ENCODE data around the gene AFF3.

The AFF3 gene

DNA sequence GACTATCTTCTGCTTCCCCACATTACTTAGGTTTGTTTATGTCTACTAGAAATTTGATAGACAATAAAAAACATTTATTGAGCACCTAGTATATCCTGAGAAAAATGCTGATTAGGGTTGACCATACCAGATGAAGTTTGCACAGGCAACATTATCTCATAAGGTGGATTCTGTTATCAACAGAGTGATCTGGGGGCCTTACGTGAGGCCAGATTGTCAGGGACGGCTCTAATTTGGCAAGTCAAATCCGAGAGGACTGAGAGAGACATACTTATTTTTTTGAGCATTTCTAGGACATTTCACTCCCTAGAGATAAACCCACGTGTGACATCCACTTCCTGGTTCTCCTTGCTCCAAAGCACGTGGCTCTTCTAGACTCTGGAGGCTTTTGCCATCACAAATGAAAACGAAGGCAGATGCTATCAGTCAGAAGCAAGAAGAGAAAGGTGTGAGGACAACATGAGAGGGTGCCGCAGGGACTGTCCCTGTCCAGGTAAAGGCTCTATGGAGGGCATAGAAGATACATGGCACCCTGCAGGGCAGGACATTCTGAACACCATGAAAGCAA is 484.6 kb downstream of the AFF3 start:
- Mint-ChIP-seq H3K4me1 (ENCODE audit: low read depth) (no peaks in the 10 kb centered on the region), H3K4me3 (no peak overlapping the region), H3K36me3 (ENCODE audit: low read depth) (no peaks in the 10 kb centered on the region), H3K9me3 (no peaks in the 10 kb centered on the region), H3K27ac (no peak overlapping the region), H3K27me3 (ENCODE audit: low read depth) (no peaks in the 10 kb centered on the region)
- DNase-seq (ENCODE audit: low spot score): no peak

DNA sequence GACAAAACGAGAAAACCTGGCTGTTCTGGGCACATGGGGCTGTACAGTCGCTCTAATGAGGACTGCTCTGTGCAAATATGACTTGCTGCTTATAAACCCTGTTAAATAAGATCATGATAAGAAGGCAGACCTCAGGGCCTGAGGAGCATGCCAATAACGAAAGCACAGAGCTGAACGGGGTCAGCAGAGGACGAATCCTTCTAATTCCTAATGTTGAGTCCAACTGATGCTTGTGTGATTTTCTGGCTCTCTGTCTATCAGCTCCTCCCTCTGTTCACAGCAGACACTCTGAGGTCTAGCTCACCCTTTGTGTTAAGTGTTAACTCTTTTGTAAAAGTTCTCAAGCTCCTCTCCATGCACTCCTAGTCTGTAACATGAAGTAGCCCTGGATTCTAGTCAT is 485.4 kb downstream of the AFF3 start:
- no peaks in the 10 kb centered on the region for H3K9me3 Mint-ChIP-seq

DNA sequence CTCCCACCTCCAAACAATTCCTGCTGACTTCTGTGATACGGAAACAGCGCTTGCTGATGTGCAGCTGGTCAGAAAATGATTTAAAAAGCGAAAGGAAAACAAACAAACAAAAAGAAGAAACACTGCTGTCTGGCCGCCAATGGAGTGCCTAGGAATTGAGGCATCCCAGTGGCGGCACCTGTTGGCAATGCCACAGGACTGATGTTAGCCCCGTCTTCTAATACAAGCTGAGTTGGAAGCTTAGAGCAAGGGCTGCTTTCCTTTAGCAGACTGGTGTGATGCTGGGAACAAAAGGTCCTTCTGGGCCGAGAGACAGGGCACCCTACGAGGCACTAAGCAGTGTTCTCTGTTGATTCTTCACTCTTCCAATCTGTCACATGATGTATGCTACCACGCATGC is 489.0 kb downstream of the AFF3 start:
- DNase-seq (ENCODE audit: low spot score): no peak
- Mint-ChIP-seq H3K36me3 (ENCODE audit: low read depth) (no peaks in the 10 kb centered on the region), H3K9me3 (no peaks in the 10 kb centered on the region), H3K27me3 (ENCODE audit: low read depth) (no peaks in the 10 kb centered on the region), H3K4me3 (no peak overlapping the region), H3K4me1 (ENCODE audit: low read depth) (no peaks in the 10 kb centered on the region), H3K27ac (no peak overlapping the region)

More for the DNA sequence above, 485.4 kb downstream of the AFF3 start:
- Mint-ChIP-seq H3K27me3 (ENCODE audit: low read depth) (no peaks in the 10 kb centered on the region), H3K27ac (no peak overlapping the region), H3K4me3 (no peak overlapping the region), H3K36me3 (ENCODE audit: low read depth) (no peaks in the 10 kb centered on the region), H3K4me1 (ENCODE audit: low read depth) (no peaks in the 10 kb centered on the region)
- DNase-seq (ENCODE audit: low spot score): no peak

DNA sequence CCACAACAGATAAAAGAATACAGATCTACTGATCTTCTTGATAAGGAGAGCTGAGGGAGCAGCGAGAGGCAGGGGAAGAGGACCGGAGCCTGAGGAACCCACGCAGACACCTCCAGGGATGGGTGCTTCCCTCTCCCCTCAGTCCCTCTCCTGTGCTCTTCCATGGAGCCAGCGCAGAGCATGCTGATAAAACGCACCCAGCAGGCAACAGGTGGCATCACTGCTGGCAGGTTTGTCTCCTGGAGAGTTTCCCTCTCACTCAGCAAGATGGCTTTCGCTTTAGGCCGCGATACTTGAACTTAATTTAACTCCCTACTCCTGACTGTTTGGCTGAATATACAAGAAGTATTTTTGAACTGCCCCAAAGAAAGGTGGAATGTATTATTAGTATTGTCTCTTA is 489.5 kb downstream of the AFF3 start:
- H3K4me1 Mint-ChIP-seq (ENCODE audit: low read depth): no peaks in the 10 kb centered on the region
- no peak overlapping the region for H3K27ac Mint-ChIP-seq
- no peaks in the 10 kb centered on the region for H3K9me3 Mint-ChIP-seq
- H3K4me3 Mint-ChIP-seq: no peak overlapping the region
- H3K36me3 Mint-ChIP-seq (ENCODE audit: low read depth): no peaks in the 10 kb centered on the region
- DNase-seq (ENCODE audit: low spot score): no peak
- no peaks in the 10 kb centered on the region for H3K27me3 Mint-ChIP-seq (ENCODE audit: low read depth)

DNA sequence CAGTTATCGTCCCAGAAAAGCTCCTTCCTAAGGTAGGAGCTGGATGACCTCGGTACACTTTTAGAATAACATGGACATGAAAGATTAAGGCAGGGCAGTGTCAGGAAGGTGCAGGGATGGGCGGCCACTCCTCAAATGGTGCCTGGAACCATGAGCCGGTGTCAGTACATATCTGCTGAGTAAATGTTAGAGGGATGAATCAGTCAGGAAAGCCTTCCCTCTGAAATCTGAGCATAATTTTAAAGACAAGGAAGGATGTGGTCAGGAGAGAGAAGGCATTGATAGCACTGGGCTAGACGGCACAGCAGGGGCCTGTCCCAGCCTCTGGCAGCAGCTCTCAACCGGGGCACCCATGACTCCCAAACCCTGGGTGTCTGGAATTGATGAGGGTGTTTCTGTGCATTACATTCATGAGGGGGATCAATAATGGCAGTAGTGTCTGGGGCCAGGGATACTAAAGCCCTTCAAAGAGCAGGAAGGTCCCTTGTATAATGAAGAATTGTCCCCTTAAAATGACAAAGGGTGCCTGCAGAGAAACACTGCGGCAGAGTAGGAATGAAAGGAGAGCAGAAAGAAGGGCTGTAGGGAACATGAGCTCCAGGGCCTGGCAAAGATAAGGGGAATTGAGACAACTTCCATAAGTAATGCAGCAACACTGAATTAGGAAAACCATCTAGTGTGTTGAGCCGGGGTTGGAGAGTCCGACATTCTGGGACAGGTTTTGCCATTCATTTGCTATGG is 490.3 kb downstream of the AFF3 start:
- no peaks in the 10 kb centered on the region for H3K9me3 Mint-ChIP-seq
- H3K27ac Mint-ChIP-seq: no peak overlapping the region
- H3K36me3 Mint-ChIP-seq (ENCODE audit: low read depth): no peaks in the 10 kb centered on the region
- no peak for DNase-seq (ENCODE audit: low spot score)
- H3K27me3 Mint-ChIP-seq (ENCODE audit: low read depth): no peaks in the 10 kb centered on the region
- H3K4me1 Mint-ChIP-seq (ENCODE audit: low read depth): no peaks in the 10 kb centered on the region
- H3K4me3 Mint-ChIP-seq: no peak overlapping the region

DNA sequence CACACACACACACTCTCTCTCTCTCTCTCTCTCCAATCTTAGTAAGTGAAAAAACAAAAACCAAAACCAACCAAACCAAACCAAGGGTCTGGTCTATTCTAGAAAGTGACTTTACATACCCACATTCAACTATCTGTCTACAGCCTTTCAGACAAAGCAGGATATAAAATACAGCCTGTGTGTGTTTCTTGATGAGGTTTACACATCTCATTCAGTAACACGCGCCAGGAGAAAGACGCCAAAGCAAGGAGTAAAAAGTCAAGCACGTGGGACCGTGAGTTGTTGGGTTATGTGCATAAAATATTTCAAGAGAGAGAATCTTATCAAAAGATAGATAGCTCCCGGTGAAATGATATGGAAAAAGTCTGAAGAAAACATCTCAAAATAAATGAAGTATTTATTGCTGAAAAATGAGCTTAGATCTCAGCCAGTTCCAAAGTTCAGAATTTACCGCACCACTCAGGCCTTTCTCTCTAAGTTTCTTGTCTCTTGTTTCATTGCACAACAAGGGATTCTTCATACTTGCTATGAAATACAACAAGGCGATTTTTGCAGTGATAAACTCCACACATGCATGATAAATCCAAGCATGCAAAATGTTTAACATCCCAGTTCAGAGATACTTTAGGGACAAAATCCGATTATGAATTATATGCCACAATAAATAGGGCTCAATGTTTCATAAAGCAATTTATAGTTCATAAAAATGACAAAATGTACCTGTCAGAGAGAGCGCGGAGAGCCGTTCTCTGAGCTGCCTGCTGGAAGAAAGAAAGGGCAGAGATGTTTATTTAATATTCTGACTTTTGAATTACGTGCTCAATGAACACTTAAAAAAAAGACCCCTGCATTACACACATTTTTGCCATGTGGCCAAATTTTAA is 493.2 kb downstream of the AFF3 start:
- DNase-seq (ENCODE audit: low spot score): no peak
- Mint-ChIP-seq H3K27me3 (ENCODE audit: low read depth) (no peaks in the 10 kb centered on the region), H3K4me1 (ENCODE audit: low read depth) (no peaks in the 10 kb centered on the region), H3K27ac (no peak overlapping the region), H3K36me3 (ENCODE audit: low read depth) (no peaks in the 10 kb centered on the region), H3K4me3 (no peak overlapping the region), H3K9me3 (no peaks in the 10 kb centered on the region)

DNA sequence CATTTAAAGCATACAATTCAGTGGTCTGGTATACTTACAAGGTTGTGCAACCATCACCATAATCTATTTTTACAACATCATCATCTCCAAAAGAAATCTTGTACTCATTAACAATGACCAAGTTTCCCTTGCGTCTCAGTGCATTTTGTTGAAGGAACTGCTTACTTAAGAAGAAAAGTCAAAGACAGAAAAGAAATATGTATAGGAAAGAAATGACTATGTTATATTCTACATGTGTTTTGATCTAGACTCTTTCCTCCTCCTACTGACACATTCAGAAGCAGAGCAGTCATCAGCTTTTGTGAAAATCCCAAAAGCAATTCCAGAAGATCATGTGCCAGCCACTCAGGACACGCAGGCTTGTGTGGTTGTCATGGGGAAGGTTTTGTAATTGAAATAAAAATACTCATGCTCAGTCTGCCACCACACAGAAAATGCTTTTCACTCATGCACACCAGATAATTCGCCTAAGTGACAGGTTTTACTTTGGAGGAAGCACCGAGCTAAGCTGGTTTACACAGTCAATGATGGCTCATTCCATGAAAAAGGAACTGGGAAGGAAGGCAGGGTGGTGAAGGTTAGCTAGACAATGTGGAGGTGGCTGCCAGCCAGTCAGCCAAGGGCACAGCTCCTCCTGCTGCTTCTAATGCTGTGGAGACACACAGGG is 494.1 kb downstream of the AFF3 start:
- H3K4me3 Mint-ChIP-seq: no peak overlapping the region
- H3K4me1 Mint-ChIP-seq (ENCODE audit: low read depth): no peaks in the 10 kb centered on the region
- H3K36me3 Mint-ChIP-seq (ENCODE audit: low read depth): no peaks in the 10 kb centered on the region
- H3K27ac Mint-ChIP-seq: no peak overlapping the region
- no peaks in the 10 kb centered on the region for H3K9me3 Mint-ChIP-seq
- DNase-seq (ENCODE audit: low spot score): no peak
- H3K27me3 Mint-ChIP-seq (ENCODE audit: low read depth): no peaks in the 10 kb centered on the region

DNA sequence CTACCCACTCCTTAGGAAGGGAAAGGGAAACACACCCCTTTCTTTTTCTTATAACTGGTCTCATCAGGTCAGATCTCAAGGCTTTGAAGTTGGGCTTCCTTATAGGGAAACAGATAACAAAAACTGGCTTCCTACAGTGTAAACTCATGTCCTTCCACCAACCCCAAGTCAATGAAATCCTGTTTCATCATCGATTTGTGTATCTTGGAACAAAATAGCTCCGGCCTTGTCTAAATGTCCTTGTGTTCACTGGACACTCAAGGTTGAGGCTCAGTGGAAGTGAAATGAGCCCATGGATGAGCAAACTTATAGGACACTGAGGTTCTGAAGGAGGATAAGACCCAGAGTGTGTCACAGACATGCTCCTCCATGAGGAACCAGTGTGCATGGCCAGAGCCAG is 496.4 kb downstream of the AFF3 start:
- Mint-ChIP-seq H3K9me3 (no peaks in the 10 kb centered on the region), H3K4me3 (no peak overlapping the region), H3K4me1 (ENCODE audit: low read depth) (no peaks in the 10 kb centered on the region), H3K27me3 (ENCODE audit: low read depth) (no peaks in the 10 kb centered on the region), H3K27ac (no peak overlapping the region), H3K36me3 (ENCODE audit: low read depth) (no peaks in the 10 kb centered on the region)
- DNase-seq (ENCODE audit: low spot score): no peak

DNA sequence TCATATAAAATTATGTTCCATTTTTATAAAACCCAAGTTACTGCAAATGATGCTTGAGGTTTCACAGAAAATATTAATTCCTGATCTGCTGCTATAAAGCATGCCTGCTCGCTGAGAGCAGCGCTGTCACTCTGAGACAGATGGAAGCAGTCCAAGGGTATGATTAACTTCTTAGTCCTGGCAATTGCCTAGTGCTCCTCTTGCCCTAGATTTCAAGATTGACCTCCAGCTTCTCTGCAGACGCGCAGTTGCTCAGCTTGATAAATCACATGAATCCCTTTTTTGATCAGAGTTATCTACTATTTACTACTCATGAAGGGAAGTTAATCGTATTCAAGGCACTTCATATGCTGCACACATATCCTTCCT is 498.0 kb downstream of the AFF3 start:
- H3K4me3 Mint-ChIP-seq: no peak overlapping the region
- H3K27me3 Mint-ChIP-seq (ENCODE audit: low read depth): no peaks in the 10 kb centered on the region
- no peaks in the 10 kb centered on the region for H3K4me1 Mint-ChIP-seq (ENCODE audit: low read depth)
- H3K9me3 Mint-ChIP-seq: no peaks in the 10 kb centered on the region
- no peak for DNase-seq (ENCODE audit: low spot score)
- no peak overlapping the region for H3K27ac Mint-ChIP-seq
- H3K36me3 Mint-ChIP-seq (ENCODE audit: low read depth): no peaks in the 10 kb centered on the region

DNA sequence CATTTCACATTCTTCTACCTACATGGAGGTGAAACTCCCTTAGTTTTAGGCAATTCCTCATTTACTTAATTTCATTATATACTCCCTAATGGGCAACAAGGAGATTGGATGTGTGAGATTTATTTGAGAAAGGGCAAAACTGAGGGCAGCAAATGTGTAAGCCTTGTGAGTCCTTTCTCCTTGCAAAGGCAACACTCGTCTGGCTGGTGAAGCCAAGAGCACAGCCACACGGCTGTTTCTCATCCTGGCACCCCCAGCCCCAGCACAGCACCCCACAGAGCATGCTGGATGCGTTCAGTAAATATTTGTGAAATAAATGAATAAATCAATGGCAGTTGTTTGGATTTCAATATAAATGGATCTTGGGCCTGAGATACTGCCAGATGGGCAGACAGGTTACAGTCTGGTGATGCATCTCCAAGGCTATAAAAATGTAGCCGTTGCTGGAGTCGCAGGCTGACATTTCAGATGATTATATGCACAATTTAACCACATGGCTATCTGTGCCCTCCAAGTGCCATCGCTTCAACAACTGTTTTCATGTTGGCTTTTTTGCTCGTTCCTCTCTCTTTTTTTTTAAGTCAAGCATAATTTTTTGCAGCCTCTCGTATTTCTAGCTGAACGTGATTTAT is 498.5 kb downstream of the AFF3 start:
- Mint-ChIP-seq H3K9me3 (no peaks in the 10 kb centered on the region), H3K36me3 (ENCODE audit: low read depth) (no peaks in the 10 kb centered on the region), H3K27me3 (ENCODE audit: low read depth) (no peaks in the 10 kb centered on the region), H3K27ac (no peak overlapping the region), H3K4me1 (ENCODE audit: low read depth) (no peaks in the 10 kb centered on the region), H3K4me3 (no peak overlapping the region)
- DNase-seq (ENCODE audit: low spot score): no peak

DNA sequence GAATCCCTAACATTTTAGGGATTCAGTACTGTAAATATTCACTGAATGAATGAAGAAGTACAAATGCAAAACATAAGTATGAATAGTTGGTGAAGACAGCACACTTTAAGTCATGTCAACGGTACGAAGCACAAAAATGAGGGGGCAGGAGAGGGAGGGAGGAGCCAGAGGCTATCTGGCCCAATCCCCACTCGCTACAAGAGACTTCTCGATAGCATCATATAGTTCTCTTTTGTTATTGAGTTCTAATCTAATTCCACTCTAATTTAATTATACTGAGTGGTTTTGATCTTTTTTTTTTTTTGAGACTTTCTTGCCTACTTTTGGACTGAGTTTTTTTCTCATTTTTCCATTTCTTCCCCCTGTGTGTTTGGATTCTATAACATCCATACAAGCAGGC is 500.4 kb downstream of the AFF3 start:
- Mint-ChIP-seq H3K36me3 (ENCODE audit: low read depth) (no peaks in the 10 kb centered on the region), H3K9me3 (no peaks in the 10 kb centered on the region), H3K4me3 (no peak overlapping the region), H3K4me1 (ENCODE audit: low read depth) (no peaks in the 10 kb centered on the region), H3K27me3 (ENCODE audit: low read depth) (no peaks in the 10 kb centered on the region), H3K27ac (no peak overlapping the region)
- no peak for DNase-seq (ENCODE audit: low spot score)

DNA sequence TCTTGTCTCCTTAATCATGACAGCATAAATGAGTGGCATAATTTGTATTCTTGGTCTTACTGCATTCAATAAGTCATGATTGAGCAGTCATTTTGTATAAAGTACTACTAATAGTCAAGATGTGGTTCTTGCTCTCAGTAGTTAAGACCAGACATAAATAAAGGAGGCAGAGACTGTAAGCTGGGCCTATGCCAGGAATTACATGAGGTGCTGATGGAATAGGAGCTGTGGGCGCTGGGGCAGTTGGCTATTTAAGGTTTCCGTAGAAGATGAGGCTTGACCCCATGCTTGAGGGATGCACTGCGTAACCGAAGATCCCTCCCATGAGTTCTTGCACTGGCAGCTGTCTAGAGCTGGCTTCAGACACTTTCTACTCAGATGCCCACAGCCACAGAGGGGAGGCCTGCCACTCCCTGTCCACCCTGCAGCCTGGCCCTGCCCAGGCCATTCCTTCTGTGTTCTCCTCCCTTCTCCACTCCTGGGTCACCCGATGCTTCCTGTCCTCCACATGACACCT is 501.7 kb downstream of the AFF3 start:
- Mint-ChIP-seq H3K9me3 (no peaks in the 10 kb centered on the region), H3K36me3 (ENCODE audit: low read depth) (no peaks in the 10 kb centered on the region), H3K4me1 (ENCODE audit: low read depth) (no peaks in the 10 kb centered on the region), H3K27ac (no peak overlapping the region), H3K27me3 (ENCODE audit: low read depth) (no peaks in the 10 kb centered on the region), H3K4me3 (no peak overlapping the region)
- no peak for DNase-seq (ENCODE audit: low spot score)

DNA sequence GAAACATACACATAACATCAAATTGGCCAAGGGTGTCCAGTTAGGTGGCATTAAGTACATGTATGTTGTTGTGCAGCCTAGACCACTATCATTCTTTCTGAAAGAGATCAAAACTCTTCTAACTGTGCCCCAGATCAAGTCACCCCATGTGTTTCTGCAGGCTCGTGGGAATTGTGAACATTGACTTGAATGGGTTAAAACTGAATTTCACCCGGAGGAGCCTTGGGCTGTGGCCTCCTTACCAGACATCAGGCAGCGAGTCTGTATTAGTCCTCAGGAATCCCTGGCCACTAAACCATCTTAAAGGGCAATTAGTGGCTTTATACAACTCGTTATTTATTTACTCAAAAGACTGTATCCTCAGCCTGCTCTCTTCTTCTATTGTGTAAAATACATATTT is 503.6 kb downstream of the AFF3 start:
- no peak overlapping the region for H3K27ac Mint-ChIP-seq
- H3K4me1 Mint-ChIP-seq (ENCODE audit: low read depth): no peaks in the 10 kb centered on the region
- H3K4me3 Mint-ChIP-seq: no peak overlapping the region
- H3K9me3 Mint-ChIP-seq: no peaks in the 10 kb centered on the region
- no peak for DNase-seq (ENCODE audit: low spot score)
- no peaks in the 10 kb centered on the region for H3K27me3 Mint-ChIP-seq (ENCODE audit: low read depth)
- H3K36me3 Mint-ChIP-seq (ENCODE audit: low read depth): no peaks in the 10 kb centered on the region
